NCI-H460 (cell line): ENCODE measurements around the gene ESRP2. TPM values are rescaled to one million over a fixed set of nuclear protein-coding genes. Genes with fewer than 3 reads are reported as not detected.
A peak's percentile ranks its signal among the peaks of the same experiment; 100 is the strongest.

ENCODE experiments used
- DNase-seq: peaks from one replicate; pipeline ENCODE4 v3.0.0-alpha.2; 2016; ENCODE audit warnings: low read depth; ENCODE audit errors: extremely low read depth
- total RNA-seq: library from RNA; depleted of rRNA; stranded (reverse); fragments of >200 nt; shearing (Covaris generic); gene quantifications from 2 replicates; pipeline ENCODE4 v1.2.3, GENCODE V29; 2014

Gene ESRP2
- total RNA-seq, 1 experiment from 2014 or later: 0.27 TPM

DNA sequence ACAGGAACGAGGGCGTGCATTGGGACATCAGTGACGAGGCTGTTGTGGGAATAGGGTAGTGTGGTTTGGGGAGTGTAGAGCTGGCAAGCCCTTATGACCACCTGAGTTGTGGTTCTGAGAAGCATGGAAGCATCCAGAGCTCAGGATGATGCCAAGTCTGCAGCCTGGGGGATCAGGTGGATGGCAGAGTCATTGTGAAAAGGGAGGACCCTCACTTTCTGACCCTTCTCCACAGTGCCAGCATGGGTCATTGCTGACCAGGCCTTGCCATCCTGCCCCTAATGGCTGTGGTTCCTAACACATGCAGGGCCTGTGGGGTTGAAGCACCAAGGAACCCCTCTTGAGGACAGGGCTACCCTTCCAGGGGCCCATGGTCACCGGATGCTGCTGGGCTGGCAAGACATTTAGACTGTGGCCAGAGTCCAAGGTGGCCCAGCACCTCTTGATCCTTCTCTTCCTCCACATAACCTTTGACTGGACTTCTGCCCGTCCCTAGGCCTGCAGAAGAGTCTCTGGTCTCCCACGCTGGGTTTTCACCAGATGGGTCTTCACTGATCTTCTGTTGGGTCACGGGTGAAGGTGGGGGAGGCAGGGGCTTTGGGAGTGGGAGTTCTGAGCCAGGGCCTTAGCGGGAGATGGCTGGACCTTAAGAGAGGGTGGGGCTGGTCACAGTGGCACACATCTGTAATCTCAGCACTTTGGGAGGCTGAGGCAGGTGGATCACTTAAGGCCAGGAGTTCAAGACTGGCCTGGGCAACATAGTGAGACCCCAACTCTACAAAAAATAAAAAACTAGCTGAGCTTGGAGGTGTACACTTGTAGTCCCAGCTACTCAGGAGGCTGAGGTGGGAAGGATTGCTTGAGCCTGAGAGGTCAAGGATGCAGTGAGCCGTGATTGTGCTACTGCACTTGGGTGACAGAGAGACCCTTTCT lies 7.3 kb upstream of the ESRP2 start:
- DNase-seq: no peak

DNA sequence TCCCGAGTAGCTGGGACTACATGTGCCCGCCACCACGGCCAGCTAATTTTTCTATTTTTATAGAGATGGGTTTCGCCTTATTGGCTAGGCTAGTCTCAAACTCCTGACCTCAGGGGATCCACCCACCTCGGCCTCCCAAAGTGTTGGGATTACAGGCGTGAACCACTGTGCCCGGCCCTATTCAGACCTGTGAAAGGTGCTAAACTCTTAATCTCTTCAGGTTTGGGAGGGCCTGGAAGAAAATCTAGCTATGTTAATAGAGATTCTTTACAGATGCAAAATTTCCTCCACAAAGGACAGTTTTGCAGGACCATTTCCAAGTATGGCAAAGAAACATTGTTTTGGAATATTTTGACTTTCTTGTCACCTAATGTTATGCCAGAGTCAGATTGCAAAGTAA lies 6.2 kb upstream of the ESRP2 start:
- no peak for DNase-seq

- DNase-seq: no peak
Measured at GRCh38 chr16:68238029-68238345, 2.1 kb upstream of the ESRP2 start.

- DNase-seq: peak; percentile 99
Measured at GRCh38 chr16:68237243-68238028, 1.5 kb upstream of the ESRP2 start.

DNA sequence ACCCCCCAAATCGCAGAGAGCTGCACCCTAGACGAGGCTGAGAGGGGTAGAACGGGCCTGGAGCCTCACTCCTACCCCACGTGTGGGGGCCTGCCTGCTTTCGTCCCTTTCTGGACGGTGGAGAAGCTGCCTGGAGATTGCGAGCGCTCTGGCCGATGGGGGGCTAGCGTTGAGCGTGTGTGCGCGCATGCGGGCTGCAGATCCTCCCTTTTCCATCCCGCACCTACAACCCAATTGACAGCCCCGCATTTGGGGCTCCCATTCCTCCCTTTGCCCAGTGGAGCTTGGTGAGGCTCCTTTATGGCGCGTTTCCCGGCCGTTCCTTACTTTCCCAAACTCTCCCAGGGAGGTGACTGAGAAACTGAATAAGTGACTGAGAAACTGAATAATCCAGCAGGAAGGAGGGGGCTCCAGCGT lies 907 bp upstream of the ESRP2 start:
- no peak for DNase-seq

- DNase-seq: no peak
Measured at GRCh38 chr16:68236137-68236825, 354 bp upstream of the ESRP2 start.

GRCh38 chr16:68235108-68235886 lies 630 bp downstream of the ESRP2 start:
- no peak for DNase-seq

DNA sequence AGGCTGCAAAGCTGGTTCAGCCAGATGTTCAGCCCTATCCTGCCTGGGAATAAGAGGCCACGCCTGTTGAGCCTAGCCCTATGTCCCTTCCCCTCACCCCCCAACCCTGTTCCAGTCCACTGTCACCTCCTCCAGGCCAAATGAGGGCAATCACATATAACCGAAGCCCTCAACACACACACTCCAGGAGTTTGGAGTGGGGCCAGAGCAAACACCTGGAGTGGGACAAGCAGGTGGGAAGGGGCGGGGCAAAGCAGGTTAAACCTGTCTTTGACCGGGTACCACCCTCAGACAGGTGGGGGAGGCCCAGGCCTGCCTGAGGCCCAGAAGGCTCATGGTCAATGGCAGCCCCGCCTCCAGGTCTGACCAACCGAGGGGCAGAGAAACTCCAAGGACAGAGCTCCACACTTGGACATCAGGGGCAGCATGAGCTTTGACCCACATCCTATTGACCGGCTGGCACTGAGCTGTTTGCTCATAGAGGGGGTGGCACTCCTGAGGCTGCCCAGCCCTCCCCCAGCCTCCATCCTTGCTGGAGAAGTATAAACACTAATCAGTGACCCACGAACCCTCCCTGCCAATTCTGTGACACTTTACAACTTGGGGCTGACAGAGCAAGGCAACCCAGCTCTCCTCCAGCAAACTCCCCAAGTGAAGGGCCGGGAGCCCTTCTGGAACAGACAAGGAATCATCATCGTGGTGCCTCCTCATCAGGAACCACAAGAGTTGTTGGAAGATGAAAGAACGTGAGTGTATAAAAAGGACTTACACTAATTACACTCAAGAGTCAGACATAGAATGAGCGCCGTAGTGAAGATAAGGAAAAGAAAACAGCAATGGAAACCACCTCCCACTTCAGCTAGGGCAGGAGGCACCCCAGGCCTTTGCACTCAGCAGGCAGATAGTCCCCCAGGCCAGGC lies 1.5 kb downstream of the ESRP2 start:
- DNase-seq: no peak

GRCh38 chr16:68233835-68234187 lies 2.1 kb downstream of the ESRP2 start:
- DNase-seq: no peak

GRCh38 chr16:68233085-68233834 lies 2.7 kb downstream of the ESRP2 start:
- no peak for DNase-seq

DNA sequence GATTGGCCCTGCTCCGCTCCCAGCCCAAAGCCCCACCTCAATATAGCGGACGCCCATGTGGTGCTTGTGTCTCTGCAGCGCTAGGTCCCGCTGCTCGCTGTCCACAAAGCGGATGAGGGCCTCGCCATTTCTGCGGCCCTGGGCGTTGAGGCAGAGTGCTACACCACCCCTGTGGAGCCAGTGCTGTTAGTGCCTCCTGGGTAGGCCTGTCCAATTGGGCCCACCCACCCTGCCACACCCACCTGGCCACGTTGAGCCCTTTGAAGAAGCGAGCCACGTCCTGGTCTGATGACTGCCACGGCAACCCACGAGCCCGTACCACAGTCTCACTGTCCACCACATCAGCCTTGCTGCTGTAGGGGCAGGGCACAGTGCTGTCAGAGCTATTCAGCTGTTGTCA lies 3.6 kb downstream of the ESRP2 start:
- no peak for DNase-seq

- no peak for DNase-seq
Measured at GRCh38 chr16:68231384-68232136, 4.4 kb downstream of the ESRP2 start.

GRCh38 chr16:68230956-68231355 lies 5.0 kb downstream of the ESRP2 start:
- no peak for DNase-seq

DNA sequence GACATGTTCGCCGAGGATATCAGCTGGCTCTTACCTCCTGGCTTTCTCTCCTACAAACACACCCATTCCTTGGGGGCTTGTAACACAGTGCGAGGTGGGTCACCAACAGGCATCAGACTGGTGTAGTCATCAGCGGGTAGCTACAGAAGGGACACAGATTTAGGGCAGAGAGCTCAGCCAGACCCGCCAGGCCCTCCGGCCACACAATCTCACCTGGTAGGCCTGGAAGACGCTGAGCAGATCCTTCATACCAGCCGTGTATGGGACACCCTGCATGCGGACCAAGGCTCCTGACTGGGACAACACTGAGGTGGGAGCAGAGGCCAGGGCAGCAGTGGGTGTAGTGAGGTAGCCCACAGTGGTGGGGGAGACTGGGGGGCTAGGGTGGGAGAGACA lies 5.8 kb downstream of the ESRP2 start:
- DNase-seq: no peak

- DNase-seq: peak; percentile 73
Measured at GRCh38 chr16:68229431-68230175, 6.3 kb downstream of the ESRP2 start.

GRCh38 chr16:68228652-68229051 lies 7.3 kb downstream of the ESRP2 start:
- no peak for DNase-seq

- no peak for DNase-seq
Measured at GRCh38 chr16:68227850-68228553, 7.9 kb downstream of the ESRP2 start.
